Keratinocyte (primary cell): Measurements from ENCODE around the gene CHRNA1.

ENCODE experiments used
- EZH2 ChIP-seq: IDR thresholded peaks from one replicate; pipeline ENCODE4 v1.6.1; 2012; ENCODE audit warnings: inconsistent platforms, mild to moderate bottlenecking, low read length, moderate library complexity
- TF ChIP-seq, protein P1 (sequence below), 3 experiments: IDR thresholded peaks in 1 of 3; conservative IDR thresholded peaks in 1 of 3; optimal IDR thresholded peaks in 1 of 3; 2 replicates in 2 of 3; 3 replicates in 1 of 3; pipeline versions ENCODE3 to v1.5.1; 2011; ENCODE audit warnings: low read length in 3 of 3, mild to moderate bottlenecking in 3 of 3, moderate library complexity in 2 of 3, control low read depth in 1 of 3, inconsistent platforms in 1 of 3; ENCODE audit not compliant: insufficient read depth in 2 of 3; ENCODE audit errors: extremely low read depth in 1 of 3

DNA sequence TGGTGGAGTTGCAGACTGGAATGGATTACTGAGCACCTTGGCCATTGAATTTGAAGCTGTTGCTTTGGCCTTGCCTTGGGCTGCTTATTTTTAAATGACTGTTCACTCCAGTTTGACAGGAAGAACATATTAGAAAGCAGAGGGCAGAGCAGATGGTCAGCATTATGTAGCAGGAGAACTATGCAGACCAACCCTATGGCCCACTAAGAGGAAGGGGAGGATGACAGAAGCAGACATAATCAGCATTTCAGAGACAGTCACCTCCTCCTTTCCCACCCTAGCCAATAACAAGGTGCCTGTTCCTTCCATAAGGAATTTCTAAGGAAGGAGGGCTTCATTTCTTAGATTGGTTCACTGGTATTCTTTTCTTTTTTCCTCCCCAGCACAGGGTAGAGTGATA is 2.4 kb downstream of the CHRNA1 start:
- TF ChIP-seq, protein P1, sequence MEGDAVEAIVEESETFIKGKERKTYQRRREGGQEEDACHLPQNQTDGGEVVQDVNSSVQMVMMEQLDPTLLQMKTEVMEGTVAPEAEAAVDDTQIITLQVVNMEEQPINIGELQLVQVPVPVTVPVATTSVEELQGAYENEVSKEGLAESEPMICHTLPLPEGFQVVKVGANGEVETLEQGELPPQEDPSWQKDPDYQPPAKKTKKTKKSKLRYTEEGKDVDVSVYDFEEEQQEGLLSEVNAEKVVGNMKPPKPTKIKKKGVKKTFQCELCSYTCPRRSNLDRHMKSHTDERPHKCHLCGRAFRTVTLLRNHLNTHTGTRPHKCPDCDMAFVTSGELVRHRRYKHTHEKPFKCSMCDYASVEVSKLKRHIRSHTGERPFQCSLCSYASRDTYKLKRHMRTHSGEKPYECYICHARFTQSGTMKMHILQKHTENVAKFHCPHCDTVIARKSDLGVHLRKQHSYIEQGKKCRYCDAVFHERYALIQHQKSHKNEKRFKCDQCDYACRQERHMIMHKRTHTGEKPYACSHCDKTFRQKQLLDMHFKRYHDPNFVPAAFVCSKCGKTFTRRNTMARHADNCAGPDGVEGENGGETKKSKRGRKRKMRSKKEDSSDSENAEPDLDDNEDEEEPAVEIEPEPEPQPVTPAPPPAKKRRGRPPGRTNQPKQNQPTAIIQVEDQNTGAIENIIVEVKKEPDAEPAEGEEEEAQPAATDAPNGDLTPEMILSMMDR (optimal IDR thresholded peaks at IDR 0.05 in 1 of 3, IDR thresholded peaks at IDR 0.05 in 1 of 3, conservative IDR thresholded peaks at IDR 0.05 in 1 of 3; ENCODE audit: extremely low read depth in 1 of 3, insufficient read depth in 2 of 3, low read length in 3 of 3): no peak
- no peak for TF ChIP-seq EZH2
